ENCODE results near the gene MAL.
"Not testable (repeated sequence)": the region's sequence is repeated elsewhere in the genome, so short reads cannot be mapped to it uniquely, and the experiment has no call there.

MAL gene

GRCh38 chr2:95063086-95063958, 37.8 kb downstream of the MAL start:
- DNase-seq = no peak

- DNase-seq = no peak
Measured at GRCh38 chr2:95068256-95068655, 42.7 kb downstream of the MAL start.

- no peak for DNase-seq
Measured at GRCh38 chr2:95069465-95069864, 44.0 kb downstream of the MAL start.

GRCh38 chr2:95071856-95072255, 46.3 kb downstream of the MAL start:
- no peak for DNase-seq

- no peak for DNase-seq
Measured at GRCh38 chr2:95072424-95072823, 46.9 kb downstream of the MAL start.

GRCh38 chr2:95073856-95074662, 48.6 kb downstream of the MAL start:
- no peak for DNase-seq

- no peak for DNase-seq
Measured at GRCh38 chr2:95074663-95075439, 49.3 kb downstream of the MAL start.

GRCh38 chr2:95075440-95076132, 50.1 kb downstream of the MAL start:
- no peak for DNase-seq

GRCh38 chr2:95076705-95077529, 51.4 kb downstream of the MAL start:
- peak; percentile 82 for DNase-seq

GRCh38 chr2:95077530-95077825, 52.0 kb downstream of the MAL start:
- no peak for DNase-seq

GRCh38 chr2:95077861-95078603, 52.5 kb downstream of the MAL start:
- no peak for DNase-seq

- DNase-seq = no peak
Measured at GRCh38 chr2:95079199-95079683, 53.7 kb downstream of the MAL start.

- no peak for DNase-seq
Measured at GRCh38 chr2:95082477-95082876, 57.0 kb downstream of the MAL start.

- no peak for DNase-seq
Measured at GRCh38 chr2:95086017-95086416, 60.5 kb downstream of the MAL start.

GRCh38 chr2:95087379-95087778, 61.9 kb downstream of the MAL start:
- no peak for DNase-seq

- no peak for DNase-seq
Measured at GRCh38 chr2:95091885-95092555, 66.5 kb downstream of the MAL start.

- not testable (repeated sequence) for DNase-seq
Measured at GRCh38 chr2:95098273-95098672, 72.8 kb downstream of the MAL start.

- no peak for DNase-seq
Measured at GRCh38 chr2:95099910-95100309, 74.4 kb downstream of the MAL start.

All from DMS153 (cell line).